H9 (cell line): ENCODE results near the gene ANKK1. TPM values are rescaled to one million over a fixed set of nuclear protein-coding genes. Genes with fewer than 3 reads are reported as not detected.

Source experiments
- DNase-seq: peaks from one replicate; pipeline ENCODE4 v3.0.0-alpha.2; 2017
- H2AFZ ChIP-seq: one replicate; pipeline ENCODE4 v1.6.1; 2013; ENCODE audit warnings: mild to moderate bottlenecking, low read length, control low read depth, moderate library complexity
- H2AK5ac ChIP-seq: 2 replicates; pipeline ENCODE4 v1.6.1; 2013; ENCODE audit warnings: low read length, control low read depth, mixed read lengths; ENCODE audit not compliant: insufficient read length
- H2BK120ac ChIP-seq: one replicate; pipeline ENCODE4 v1.6.1; 2013; ENCODE audit warnings: low read depth, mild to moderate bottlenecking, low read length, control low read depth, inconsistent platforms; ENCODE audit not compliant: poor library complexity, severe bottlenecking
- H2BK12ac ChIP-seq: 2 replicates; pipeline ENCODE4 v1.6.1; 2013; ENCODE audit warnings: low read length, control low read depth, mixed read lengths, low read depth; ENCODE audit not compliant: insufficient read length
- H2BK15ac ChIP-seq: 2 replicates; pipeline ENCODE4 v1.6.1; 2013; ENCODE audit warnings: low read depth, low read length, control low read depth
- H2BK20ac ChIP-seq: one replicate; pipeline ENCODE4 v1.6.1; 2013; ENCODE audit warnings: low read depth, mild to moderate bottlenecking, low read length, control low read depth, inconsistent platforms; ENCODE audit not compliant: poor library complexity, severe bottlenecking
- H2BK5ac ChIP-seq: 2 replicates; pipeline ENCODE4 v1.6.1; 2013; ENCODE audit warnings: low read length, control low read depth, mixed read lengths; ENCODE audit not compliant: insufficient read length
- H3K14ac ChIP-seq: 2 replicates; pipeline ENCODE4 v1.6.1; 2013; ENCODE audit warnings: low read length, control low read depth; ENCODE audit not compliant: insufficient read depth
- H3K18ac ChIP-seq: 2 replicates; pipeline ENCODE4 v1.6.1; 2013; ENCODE audit warnings: low read depth, mild to moderate bottlenecking, mixed read lengths, low read length, control low read depth; ENCODE audit not compliant: insufficient read length
- H3K23ac ChIP-seq: 2 replicates; pipeline ENCODE4 v1.6.1; 2013; ENCODE audit warnings: low read length, control low read depth, mixed read lengths, low read depth; ENCODE audit not compliant: insufficient read length
- H3K23me2 ChIP-seq: 2 replicates; pipeline ENCODE4 v1.6.1; 2013; ENCODE audit warnings: low read depth, mild to moderate bottlenecking, mixed read lengths, low read length, control low read depth; ENCODE audit not compliant: insufficient read length, poor library complexity, severe bottlenecking
- H3K27ac ChIP-seq: 2 replicates; pipeline ENCODE4 v1.5.1; 2013; ENCODE audit warnings: low read length, control low read depth, mixed read lengths, low read depth; ENCODE audit not compliant: insufficient read length
- H3K27me3 ChIP-seq: 2 replicates; pipeline ENCODE4 v1.6.1; 2013; ENCODE audit warnings: low read length, control low read depth, inconsistent platforms; ENCODE audit not compliant: insufficient read depth
- H3K4ac ChIP-seq: 2 replicates; pipeline ENCODE4 v1.6.1; 2013; ENCODE audit warnings: low read depth, mild to moderate bottlenecking, control low read depth, inconsistent platforms, low read length, moderate library complexity
- H3K4me1 ChIP-seq: 2 replicates; pipeline ENCODE4 v1.6.1; 2013; ENCODE audit warnings: low read length, control low read depth, inconsistent platforms; ENCODE audit not compliant: insufficient read depth
- H3K4me2 ChIP-seq: 2 replicates; pipeline ENCODE4 v1.6.1; 2013; ENCODE audit warnings: low read length, control low read depth, mixed read lengths; ENCODE audit not compliant: insufficient read length, insufficient read depth
- H3K56ac ChIP-seq: 2 replicates; pipeline ENCODE4 v1.6.1; 2013; ENCODE audit warnings: low read depth, mild to moderate bottlenecking, mixed read lengths, low read length, control low read depth; ENCODE audit not compliant: insufficient read length
- H3K79me1 ChIP-seq: 2 replicates; pipeline ENCODE4 v1.6.1; 2013; ENCODE audit warnings: low read depth, mild to moderate bottlenecking, moderate library complexity, low read length, control low read depth, inconsistent platforms; ENCODE audit not compliant: insufficient read depth, poor library complexity, severe bottlenecking
- H3K79me2 ChIP-seq: 2 replicates; pipeline ENCODE4 v1.6.1; 2013; ENCODE audit warnings: low read length, control low read depth, inconsistent platforms; ENCODE audit not compliant: insufficient read depth
- H3K9ac ChIP-seq: 2 replicates; pipeline ENCODE4 v1.6.1; 2013; ENCODE audit warnings: low read length, control low read depth, mixed read lengths; ENCODE audit not compliant: insufficient read length; ENCODE audit errors: extremely low read depth
- H3K9me3 ChIP-seq: one replicate; pipeline ENCODE4 v1.6.1; 2013; ENCODE audit warnings: low read depth, low read length, inconsistent platforms; ENCODE audit not compliant: control insufficient read depth
- H3T11ph ChIP-seq: one replicate; pipeline ENCODE4 v1.6.1; 2013; ENCODE audit warnings: mild to moderate bottlenecking, low read length, control low read depth, inconsistent platforms
- H4K20me1 ChIP-seq: one replicate; pipeline ENCODE4 v1.6.1; 2013; ENCODE audit not compliant: control insufficient read depth, insufficient read length, insufficient read depth
- H4K5ac ChIP-seq: 2 replicates; pipeline ENCODE4 v1.6.1; 2013; ENCODE audit warnings: low read depth, mild to moderate bottlenecking, mixed read lengths, low read length, control low read depth; ENCODE audit not compliant: insufficient read length
- H4K8ac ChIP-seq: replicated peaks from 2 replicates; pipeline ENCODE4 v1.6.1; 2013; ENCODE audit warnings: low read length, control low read depth, mixed read lengths, low read depth; ENCODE audit not compliant: insufficient read length
- H4K91ac ChIP-seq: 2 replicates; pipeline ENCODE4 v1.6.1; 2013; ENCODE audit warnings: low read depth, mild to moderate bottlenecking, moderate library complexity, mixed read lengths, low read length, control low read depth; ENCODE audit not compliant: insufficient read length
- H3K27ac Mint-ChIP-seq, 3 experiments: 2 replicates in 2 of 3; 3 replicates in 1 of 3; pipeline ENCODE4 v1.8.0; 2020 to 2021; ENCODE audit warnings: mixed read lengths in 3 of 3, mild to moderate bottlenecking in 1 of 3, moderate library complexity in 1 of 3
- H3K27me3 Mint-ChIP-seq: 2 replicates; pipeline ENCODE4 v1.8.0; 2021; ENCODE audit warnings: low read depth, mild to moderate bottlenecking, moderate library complexity, mixed read lengths
- H3K36me3 Mint-ChIP-seq, 3 experiments: 2 replicates in 2 of 3; 3 replicates in 1 of 3; pipeline ENCODE4 v1.8.0; 2020 to 2021; ENCODE audit warnings: low read depth in 3 of 3, mixed read lengths in 3 of 3; ENCODE audit not compliant: insufficient read depth in 1 of 3
- H3K4me1 Mint-ChIP-seq, 2 experiments: 2 replicates each; pipeline ENCODE4 v1.8.0; 2020; ENCODE audit warnings: mixed read lengths in 2 of 2
- H3K4me3 Mint-ChIP-seq, 2 experiments: 2 replicates in 1 of 2; 3 replicates in 1 of 2; pipeline ENCODE4 v1.8.0; 2020 to 2021; ENCODE audit warnings: mild to moderate bottlenecking in 2 of 2, mixed read lengths in 2 of 2, moderate library complexity in 1 of 2
- H3K9me3 Mint-ChIP-seq, 2 experiments: 2 replicates in 1 of 2; 3 replicates in 1 of 2; pipeline ENCODE4 v1.8.0; 2020; ENCODE audit warnings: mild to moderate bottlenecking in 2 of 2, mixed read lengths in 2 of 2, moderate library complexity in 1 of 2
- CTCF ChIP-seq: fragments of 200-600 bp; sonication (generic); conservative IDR thresholded peaks from 3 replicates; pipeline ENCODE4 v1.8.0; 2021; ENCODE audit warnings: antibody characterized with exemption, mild to moderate bottlenecking
- WGBS: extraction: QIAGEN DNeasy Blood & Tissue Kit; methylation state at CpG from one replicate; pipeline ENCODE4 v1.1.7; 2013; ENCODE audit warnings: missing lambda C conversion rate, low lambda C conversion rate, mixed read lengths; ENCODE audit not compliant: insufficient read length; ENCODE audit errors: extremely low coverage; 5-methylcytosine and 5-hydroxymethylcytosine counted together
- total RNA-seq: library from RNA; stranded (reverse); gene quantifications from 2 replicates; pipeline ENCODE4 v1.2.1, GENCODE V29; 2021

ANKK1 gene
- total RNA-seq, 1 experiment from 2014 or later, result 0.20 TPM

GRCh38 chr11:113420808-113421207, 33.2 kb downstream of the ANKK1 start:
- DNase-seq, result no peak
- H3K56ac ChIP-seq, result no peak overlapping the region
- H3K18ac ChIP-seq, result no peak overlapping the region
- no peaks in the 10 kb centered on the region for H3K9me3 ChIP-seq
- Mint-ChIP-seq H3K9me3 (no peaks in the 10 kb centered on the region), H3K4me3 (no peak overlapping the region), H3K4me1 (no peaks in the 10 kb centered on the region), H3K27ac (no peak overlapping the region), H3K27me3 (peaks cover 7% of the 10 kb centered on the region), H3K36me3 (no peaks in the 10 kb centered on the region)
- no peak overlapping the region for H2BK15ac ChIP-seq
- H2BK120ac ChIP-seq, result no peak overlapping the region
- no peak overlapping the region for H3K14ac ChIP-seq
- H3K27me3 ChIP-seq, result no peaks in the 10 kb centered on the region
- H3K79me1 ChIP-seq, result no peaks in the 10 kb centered on the region
- H4K5ac ChIP-seq, result no peak overlapping the region
- H2BK20ac ChIP-seq, result no peak overlapping the region
- no peaks in the 10 kb centered on the region for H4K20me1 ChIP-seq
- H3K4ac ChIP-seq, result no peak overlapping the region
- H2BK12ac ChIP-seq, result no peak overlapping the region
- no peak overlapping the region for H3T11ph ChIP-seq
- no peak overlapping the region for H3K4me2 ChIP-seq
- no peaks in the 10 kb centered on the region for H3K4me1 ChIP-seq
- H3K9ac ChIP-seq, result no peak overlapping the region
- no peaks in the 10 kb centered on the region for H3K79me2 ChIP-seq
- no peak overlapping the region for H2AK5ac ChIP-seq
- H2AFZ ChIP-seq, result no peak overlapping the region
- H3K23me2 ChIP-seq, result no peaks in the 10 kb centered on the region
- no peak overlapping the region for H4K91ac ChIP-seq
- WGBS, result no CpG with 5 or more reads among the region's 2 CpGs
- H3K23ac ChIP-seq, result no peak overlapping the region
- no peak overlapping the region for H4K8ac ChIP-seq
- H2BK5ac ChIP-seq, result no peak overlapping the region
- H3K27ac ChIP-seq, result no peak overlapping the region
- TF ChIP-seq CTCF, result no peak
